Measurements from ENCODE around the gene C22orf39. TPM values are rescaled to one million over a fixed set of nuclear protein-coding genes. Genes with fewer than 3 reads are reported as not detected.

C22orf39 gene
- total and polyA plus RNA-seq, 10 of the 15 experiments (the other 5 are each of a cell fraction or from before 2014, with no cell fraction given), result 6.7 to 47.0 (median 26.5) TPM

GRCh38 chr22:19495562-19496323 lies 48.2 kb upstream of the C22orf39 start:
- in situ Hi-C loops (cut with MboI), result no loop called here
- no TSS peak for BruUV-seq (replicated peaks)
- no peak overlapping the region for H3K9ac ChIP-seq (ENCODE audit: control insufficient read depth, insufficient read depth, low read length)
- no peak overlapping the region for H3K4me2 ChIP-seq (ENCODE audit: control insufficient read depth, insufficient read depth)
- H3K27ac ChIP-seq (ENCODE audit: control insufficient read depth, insufficient read depth), result no peak overlapping the region
- no peaks in the 10 kb centered on the region for H3K4me1 ChIP-seq (ENCODE audit: control insufficient read depth, insufficient read depth, low read length)
- ATAC-seq (no peak), FAIRE-seq (peak; percentile 66), DNase-seq (ENCODE audit: low read depth, low spot score) (no peak)
- ChIA-PET SMC1A (ENCODE audit: uncharacterized antibody, unreplicated experiment) (interaction anchor here (1.0 kb wide), 1 partner anchor 134 kb away, joined by 3 read pairs; no protein-coding TSS in a partner anchor), CTCF (interaction anchor here (0.7 to 1.3 kb wide), 2 partner anchors 127 to 134 kb away, joined by 3 to 10 read pairs; no protein-coding TSS in a partner anchor), POLR2A (no interaction called here), RAD21 (ENCODE audit: unreplicated experiment) (interaction anchor here (1.0 kb wide), 1 partner anchor 134 kb away, joined by 3 read pairs; no protein-coding TSS in a partner anchor)
- intact Hi-C loops (cut with micrococcal nuclease; ENCODE audit: unreplicated experiment), result loop anchor here (2.0 kb wide), 1 partner anchor 135 kb away; no protein-coding TSS in a partner anchor
- H3K27me3 ChIP-seq (replicated peaks in 1 of 2; ENCODE audit: control insufficient read depth in 2 of 2, insufficient read depth in 2 of 2, low read length in 1 of 2), result no peaks in the 10 kb centered on the region
- H4K20me1 ChIP-seq (ENCODE audit: control insufficient read depth, insufficient read depth), result no peaks in the 10 kb centered on the region
- H3K4me3 ChIP-seq, result no peak overlapping the region
- no peaks in the 10 kb centered on the region for H3K79me2 ChIP-seq (ENCODE audit: control insufficient read depth, insufficient read depth, low read length)
- TF ChIP-seq CTCF (IDR thresholded peaks at IDR 0.05 in 2 of 3, conservative IDR thresholded peaks at IDR 0.05 in 1 of 3; ENCODE audit: control insufficient read depth in 2 of 3, extremely low read depth in 1 of 3, insufficient read depth in 1 of 3, low read depth in 3 of 3, low read length in 3 of 3) (0 out of 6 replicates have a peak, but pooled peaks of 1 of the 3 experiments have one; percentile 4), SMC3 (IDR thresholded peaks at IDR 0.05; ENCODE audit: borderline replicate concordance, low read length) (peak; percentile 23; the same call in 1 of the 2 replicates), SMAD1 (IDR thresholded peaks at IDR 0.05; ENCODE audit: low read depth, partially characterized antibody) (no peak)
- H3K36me3 ChIP-seq (ENCODE audit: control insufficient read depth in 2 of 2, insufficient read depth in 2 of 2, low read length in 1 of 2), result peaks cover 17 to 27% of the 10 kb centered on the region in 2 experiments; a peak in 3 of 4 replicates
- H2AFZ ChIP-seq (ENCODE audit: control insufficient read depth, low read depth, low read length), result no peak overlapping the region
- no peaks in the 10 kb centered on the region for H3K9me3 ChIP-seq (replicated peaks; ENCODE audit: control insufficient read depth, insufficient read depth, low read length)
- WGBS (ENCODE audit: insufficient coverage, insufficient replicate concordance, low lambda C conversion rate, missing lambda C conversion rate), result 69% methylated on average over 5 of the region's 5 CpGs
